Cerebellar nuclear complex (tissue), 1 donor: Measurements from ENCODE around the gene TSEN54.

Source experiments
- DNase-seq, 2 experiments: peaks; one replicate each; lab custom pipeline; 2025; lab: John Stamatoyannopoulos, UW

TSEN54 gene

GRCh38 chr17:75565618-75566017, 49.3 kb downstream of the TSEN54 start:
- no peak for DNase-seq

- DNase-seq, result no peak
Observed at GRCh38 chr17:75566416-75566815, 50.1 kb downstream of the TSEN54 start.

- no peak for DNase-seq
Observed at GRCh38 chr17:75566834-75567233, 50.5 kb downstream of the TSEN54 start.

- DNase-seq, result no peak
Observed at GRCh38 chr17:75568412-75569255, 52.3 kb downstream of the TSEN54 start.

- DNase-seq, result no peak
Observed at GRCh38 chr17:75570034-75570676, 53.8 kb downstream of the TSEN54 start.

GRCh38 chr17:75570772-75571171, 54.4 kb downstream of the TSEN54 start:
- no peak for DNase-seq

GRCh38 chr17:75571197-75571884, 55.0 kb downstream of the TSEN54 start:
- DNase-seq, result no peak

- DNase-seq, result no peak
Observed at GRCh38 chr17:75571885-75572215, 55.5 kb downstream of the TSEN54 start.

- no peak for DNase-seq
Observed at GRCh38 chr17:75572713-75573539, 56.6 kb downstream of the TSEN54 start.

- DNase-seq, result no peak
Observed at GRCh38 chr17:75573540-75573957, 57.2 kb downstream of the TSEN54 start.

- DNase-seq, result no peak
Observed at GRCh38 chr17:75573994-75574393, 57.7 kb downstream of the TSEN54 start.
